K562 (cell line): ENCODE measurements around the gene CNIH1. TPM values are rescaled to one million over a fixed set of nuclear protein-coding genes. Genes with fewer than 3 reads are reported as not detected.

Experiments
- HDAC1 ChIP-seq, 2 experiments: fragments of 450-650 bp; IDR thresholded peaks; 2 replicates each; pipeline ENCODE4 v1.6.1; 2016 to 2017; ENCODE audit warnings: inconsistent platforms in 1 of 2, mild to moderate bottlenecking in 1 of 2, moderate library complexity in 1 of 2
- HDGF ChIP-seq: fragments of 450-650 bp; IDR thresholded peaks from 2 replicates; pipeline ENCODE4 v1.6.1; 2016
- MTA1 ChIP-seq: fragments of 450-650 bp; IDR thresholded peaks from 2 replicates; pipeline ENCODE4 v1.6.1; 2017; ENCODE audit warnings: borderline replicate concordance
- PHF20 ChIP-seq: fragments of 450-650 bp; IDR thresholded peaks from 2 replicates; pipeline ENCODE4 v1.6.1; 2018; ENCODE audit not compliant: partially characterized antibody
- RBBP5 ChIP-seq: fragments of 200-600 bp; sonication (generic); IDR thresholded peaks from 2 replicates; pipeline ENCODE4 v1.6.1; 2012; ENCODE audit warnings: borderline replicate concordance, mild to moderate bottlenecking, low read length, control low read depth, inconsistent platforms; ENCODE audit not compliant: insufficient read depth, poor library complexity, severe bottlenecking
- SMARCA5 ChIP-seq: fragments of 450-650 bp; IDR thresholded peaks from 2 replicates; pipeline ENCODE4 v1.6.1; 2016
- SNIP1 ChIP-seq: fragments of 450-650 bp; IDR thresholded peaks from 2 replicates; pipeline ENCODE4 v1.7.1; 2017; ENCODE audit warnings: low read depth, mild to moderate bottlenecking
- SPI1 ChIP-seq: IDR thresholded peaks from 2 replicates; pipeline ENCODE4 v1.6.1; 2011; ENCODE audit warnings: low read depth, low read length, control low read depth, borderline replicate concordance
- SUPT5H ChIP-seq: fragments of 450-650 bp; IDR thresholded peaks from 2 replicates; pipeline ENCODE4 v1.6.1; 2016
- polyA plus RNA-seq, 8 experiments: library from polyadenylated mRNA; depleted of rRNA in 4 of 8; stranded (reverse) in 5 of 8; unstranded in 3 of 8; fragments of >200 nt; fragmentation: Nextera tagmentation in 2 of 8; fragmentation: Illumina TruSeq in 1 of 8; extraction: Ambion mirVana in 2 of 8; extraction: Trizol in 1 of 8; gene quantifications; 2 replicates each; pipeline versions ENCODE4 v1.2.1 to v1.2.3, GENCODE V29; 2011 to 2014; ENCODE audit warnings: inconsistent platforms in 1 of 8, missing spikeins in 1 of 8
- total RNA-seq, 7 experiments: library from RNA; depleted of rRNA in 6 of 7; stranded (reverse); fragments of >200 nt in 6 of 7; fragmentation: Illumina TruSeq in 2 of 7; extraction: Trizol in 2 of 7; gene quantifications; 2 replicates each; pipeline versions ENCODE4 v1.2.1 to v1.2.3, GENCODE V29; 2011 to 2021; ENCODE audit warnings: low replicate concordance in 1 of 7
- TF ChIP-seq, protein P1 (sequence below), 2 experiments: fragments of 450-650 bp in 1 of 2; sonication (generic) in 1 of 2; formaldehyde crosslinking in 1 of 2; IDR thresholded peaks; 2 replicates each; pipeline versions ENCODE4 v1.7.1 to v1.9.0; 2016 to 2022; ENCODE audit warnings: inconsistent platforms in 1 of 2, mild to moderate bottlenecking in 1 of 2, missing genetic modification reagents in 1 of 2
- TF ChIP-seq, protein P2 (sequence below): fragments of 250-450 bp; sonication (Bioruptor Pico); IDR thresholded peaks from 2 replicates; pipeline ENCODE4 v1.4.0; 2020; ENCODE audit warnings: mild to moderate bottlenecking, moderate library complexity
- TF ChIP-seq, protein P3 (sequence below), 2 experiments: fragments of 450-650 bp; IDR thresholded peaks; 2 replicates each; pipeline ENCODE4 v1.6.1; 2016

Gene CNIH1
- total and polyA plus RNA-seq, 9 of the 15 experiments (the other 6 are each of a cell fraction or from before 2014, with no cell fraction given): 13.9 to 283 (median 77.3) TPM

DNA sequence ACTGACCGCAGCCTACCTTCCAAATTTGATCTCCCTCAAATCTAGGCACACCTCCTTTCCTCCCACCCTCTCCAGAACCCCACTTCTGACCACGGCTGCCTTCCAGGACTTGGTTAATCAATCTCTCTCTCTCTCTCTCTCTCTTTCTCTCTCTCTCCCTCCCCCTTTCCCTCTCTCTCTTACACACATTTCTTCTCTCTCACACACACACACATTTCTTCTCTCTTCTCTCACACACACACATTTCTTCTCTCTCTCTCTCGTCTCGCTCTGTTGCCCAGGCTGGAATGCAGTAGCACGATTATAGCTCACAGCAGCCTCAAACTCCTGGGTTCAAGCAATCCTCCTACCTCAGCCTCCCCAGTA is 48.1 kb upstream of the CNIH1 start (continued):
- TF ChIP-seq, protein P1, sequence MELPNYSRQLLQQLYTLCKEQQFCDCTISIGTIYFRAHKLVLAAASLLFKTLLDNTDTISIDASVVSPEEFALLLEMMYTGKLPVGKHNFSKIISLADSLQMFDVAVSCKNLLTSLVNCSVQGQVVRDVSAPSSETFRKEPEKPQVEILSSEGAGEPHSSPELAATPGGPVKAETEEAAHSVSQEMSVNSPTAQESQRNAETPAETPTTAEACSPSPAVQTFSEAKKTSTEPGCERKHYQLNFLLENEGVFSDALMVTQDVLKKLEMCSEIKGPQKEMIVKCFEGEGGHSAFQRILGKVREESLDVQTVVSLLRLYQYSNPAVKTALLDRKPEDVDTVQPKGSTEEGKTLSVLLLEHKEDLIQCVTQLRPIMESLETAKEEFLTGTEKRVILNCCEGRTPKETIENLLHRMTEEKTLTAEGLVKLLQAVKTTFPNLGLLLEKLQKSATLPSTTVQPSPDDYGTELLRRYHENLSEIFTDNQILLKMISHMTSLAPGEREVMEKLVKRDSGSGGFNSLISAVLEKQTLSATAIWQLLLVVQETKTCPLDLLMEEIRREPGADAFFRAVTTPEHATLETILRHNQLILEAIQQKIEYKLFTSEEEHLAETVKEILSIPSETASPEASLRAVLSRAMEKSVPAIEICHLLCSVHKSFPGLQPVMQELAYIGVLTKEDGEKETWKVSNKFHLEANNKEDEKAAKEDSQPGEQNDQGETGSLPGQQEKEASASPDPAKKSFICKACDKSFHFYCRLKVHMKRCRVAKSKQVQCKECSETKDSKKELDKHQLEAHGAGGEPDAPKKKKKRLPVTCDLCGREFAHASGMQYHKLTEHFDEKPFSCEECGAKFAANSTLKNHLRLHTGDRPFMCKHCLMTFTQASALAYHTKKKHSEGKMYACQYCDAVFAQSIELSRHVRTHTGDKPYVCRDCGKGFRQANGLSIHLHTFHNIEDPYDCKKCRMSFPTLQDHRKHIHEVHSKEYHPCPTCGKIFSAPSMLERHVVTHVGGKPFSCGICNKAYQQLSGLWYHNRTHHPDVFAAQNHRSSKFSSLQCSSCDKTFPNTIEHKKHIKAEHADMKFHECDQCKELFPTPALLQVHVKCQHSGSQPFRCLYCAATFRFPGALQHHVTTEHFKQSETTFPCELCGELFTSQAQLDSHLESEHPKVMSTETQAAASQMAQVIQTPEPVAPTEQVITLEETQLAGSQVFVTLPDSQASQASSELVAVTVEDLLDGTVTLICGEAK (IDR thresholded peaks at IDR 0.05): peak; percentile 57; the same call in 1 of the 2 replicates
- TF ChIP-seq, protein P1 (CRISPR knock-in tag; IDR thresholded peaks at IDR 0.05): no peak
- 0 out of 2 replicates have a peak, but pooled peaks have one; percentile 61 for TF ChIP-seq HDGF
- TF ChIP-seq, protein P2, sequence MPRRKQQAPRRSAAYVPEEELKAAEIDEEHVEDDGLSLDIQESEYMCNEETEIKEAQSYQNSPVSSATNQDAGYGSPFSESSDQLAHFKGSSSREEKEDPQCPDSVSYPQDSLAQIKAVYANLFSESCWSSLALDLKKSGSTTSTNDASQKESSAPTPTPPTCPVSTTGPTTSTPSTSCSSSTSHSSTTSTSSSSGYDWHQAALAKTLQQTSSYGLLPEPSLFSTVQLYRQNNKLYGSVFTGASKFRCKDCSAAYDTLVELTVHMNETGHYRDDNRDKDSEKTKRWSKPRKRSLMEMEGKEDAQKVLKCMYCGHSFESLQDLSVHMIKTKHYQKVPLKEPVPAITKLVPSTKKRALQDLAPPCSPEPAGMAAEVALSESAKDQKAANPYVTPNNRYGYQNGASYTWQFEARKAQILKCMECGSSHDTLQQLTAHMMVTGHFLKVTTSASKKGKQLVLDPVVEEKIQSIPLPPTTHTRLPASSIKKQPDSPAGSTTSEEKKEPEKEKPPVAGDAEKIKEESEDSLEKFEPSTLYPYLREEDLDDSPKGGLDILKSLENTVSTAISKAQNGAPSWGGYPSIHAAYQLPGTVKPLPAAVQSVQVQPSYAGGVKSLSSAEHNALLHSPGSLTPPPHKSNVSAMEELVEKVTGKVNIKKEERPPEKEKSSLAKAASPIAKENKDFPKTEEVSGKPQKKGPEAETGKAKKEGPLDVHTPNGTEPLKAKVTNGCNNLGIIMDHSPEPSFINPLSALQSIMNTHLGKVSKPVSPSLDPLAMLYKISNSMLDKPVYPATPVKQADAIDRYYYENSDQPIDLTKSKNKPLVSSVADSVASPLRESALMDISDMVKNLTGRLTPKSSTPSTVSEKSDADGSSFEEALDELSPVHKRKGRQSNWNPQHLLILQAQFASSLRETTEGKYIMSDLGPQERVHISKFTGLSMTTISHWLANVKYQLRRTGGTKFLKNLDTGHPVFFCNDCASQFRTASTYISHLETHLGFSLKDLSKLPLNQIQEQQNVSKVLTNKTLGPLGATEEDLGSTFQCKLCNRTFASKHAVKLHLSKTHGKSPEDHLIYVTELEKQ (CRISPR knock-in tag): no peak
- TF ChIP-seq HDAC1 (IDR thresholded peaks at IDR 0.05): peak in 1 of 2 experiments; percentile 69; a peak in 2 of 4 replicates
- TF ChIP-seq PHF20: peak; percentile 18
- TF ChIP-seq SUPT5H: 0 out of 2 replicates have a peak, but pooled peaks have one; percentile 1
- 0 out of 2 replicates have a peak, but pooled peaks have one; percentile 50 for TF ChIP-seq MTA1
- peak; percentile 76 for TF ChIP-seq SMARCA5
- TF ChIP-seq, protein P3, sequence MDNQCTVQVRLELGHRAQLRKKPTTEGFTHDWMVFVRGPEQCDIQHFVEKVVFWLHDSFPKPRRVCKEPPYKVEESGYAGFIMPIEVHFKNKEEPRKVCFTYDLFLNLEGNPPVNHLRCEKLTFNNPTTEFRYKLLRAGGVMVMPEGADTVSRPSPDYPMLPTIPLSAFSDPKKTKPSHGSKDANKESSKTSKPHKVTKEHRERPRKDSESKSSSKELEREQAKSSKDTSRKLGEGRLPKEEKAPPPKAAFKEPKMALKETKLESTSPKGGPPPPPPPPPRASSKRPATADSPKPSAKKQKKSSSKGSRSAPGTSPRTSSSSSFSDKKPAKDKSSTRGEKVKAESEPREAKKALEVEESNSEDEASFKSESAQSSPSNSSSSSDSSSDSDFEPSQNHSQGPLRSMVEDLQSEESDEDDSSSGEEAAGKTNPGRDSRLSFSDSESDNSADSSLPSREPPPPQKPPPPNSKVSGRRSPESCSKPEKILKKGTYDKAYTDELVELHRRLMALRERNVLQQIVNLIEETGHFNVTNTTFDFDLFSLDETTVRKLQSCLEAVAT (IDR thresholded peaks at IDR 0.05): peak; percentile 61 to 92; a peak in 3 of 4 replicates
- TF ChIP-seq SNIP1: 0 out of 2 replicates have a peak, but pooled peaks have one; percentile 24
- TF ChIP-seq SPI1: no peak
- no peak for TF ChIP-seq RBBP5
- TF ChIP-seq, all 486 proteins: peak for 34
